Amniotic epithelial cell (primary cell): ENCODE results near the gene SSR3.

ENCODE experiments used
- DNase-seq: peaks from one replicate; pipeline ENCODE4 v3.0.0-alpha.2; 2010; ENCODE audit warnings: low read depth

Gene SSR3

DNA sequence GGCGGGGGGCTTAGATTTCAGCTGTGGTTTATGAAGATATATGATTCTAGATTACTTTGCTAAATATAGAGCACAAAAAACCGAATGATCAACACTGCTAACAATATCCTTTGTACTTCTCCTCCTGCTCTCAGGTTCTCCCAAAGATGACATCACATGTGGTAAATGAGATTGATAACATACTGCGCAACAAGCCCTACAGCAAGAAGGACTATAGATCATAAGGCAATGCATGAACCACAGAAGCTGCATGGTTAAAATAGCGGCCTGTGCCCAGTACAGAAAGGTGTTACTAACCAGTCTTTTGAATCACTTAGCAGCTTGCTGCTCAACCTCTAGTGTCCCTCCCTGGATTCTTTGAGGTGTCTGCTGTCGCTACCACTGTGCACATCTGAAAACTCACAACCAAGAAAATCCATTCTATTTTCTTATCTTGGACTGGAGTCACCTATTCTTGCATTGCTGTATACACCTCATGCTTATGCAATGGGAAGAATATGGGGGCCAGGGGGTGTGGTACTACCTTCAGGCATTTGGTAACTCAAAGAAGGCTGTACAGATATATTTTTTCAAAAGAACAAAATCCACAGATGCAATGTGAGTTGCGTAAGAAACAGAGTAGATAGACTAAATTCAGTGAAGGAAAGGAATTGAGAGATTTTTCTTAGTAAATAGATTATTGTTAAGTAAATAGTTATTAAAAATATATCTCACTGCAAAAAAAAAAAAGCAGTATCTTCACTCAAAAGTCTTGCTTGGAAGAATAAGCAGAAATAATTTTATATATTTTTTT, 18.2 kb downstream of the SSR3 start:
- peak; percentile 82 for DNase-seq

DNA sequence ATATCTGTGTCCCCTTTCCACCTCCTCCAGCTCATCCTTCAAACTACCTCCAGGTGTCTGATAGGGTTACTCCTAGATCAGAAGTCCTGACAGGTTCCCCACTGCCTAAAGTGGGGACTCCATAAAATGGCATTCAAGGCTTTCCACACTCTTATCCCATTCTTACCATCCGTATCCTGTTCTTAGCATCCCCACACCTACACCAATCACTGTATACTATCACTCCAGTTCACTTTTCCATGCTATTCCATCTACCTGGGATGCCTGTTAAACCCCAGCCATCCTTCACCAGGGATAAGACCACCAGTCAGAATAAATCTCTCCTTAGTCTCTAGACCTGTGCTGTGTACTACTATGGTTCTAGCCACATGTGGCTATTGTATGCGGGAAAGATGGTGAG, 19.1 kb downstream of the SSR3 start:
- DNase-seq: no peak

DNA sequence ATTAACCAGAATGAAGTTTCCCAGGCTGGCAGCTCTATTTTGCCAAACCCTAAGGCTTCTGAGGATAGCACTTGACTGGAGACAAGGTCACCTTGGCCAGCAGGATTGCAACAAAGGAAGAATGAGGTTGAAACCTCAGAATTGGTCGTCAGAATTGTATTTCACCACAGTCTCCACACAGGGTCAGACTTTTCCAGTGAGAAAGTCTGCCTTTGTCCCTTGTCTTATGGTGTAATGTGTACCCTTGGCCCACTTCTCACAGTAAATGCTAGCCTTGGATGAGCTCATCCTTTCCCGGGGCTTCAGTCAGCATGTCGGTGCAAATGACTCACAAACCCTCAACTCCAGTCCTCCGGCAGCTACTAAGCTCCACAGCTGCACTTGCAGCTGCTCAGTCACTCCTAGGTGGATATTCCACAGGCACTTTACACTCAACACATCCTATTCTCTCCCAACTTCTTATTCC, 19.7 kb downstream of the SSR3 start:
- peak; percentile 99 for DNase-seq

DNA sequence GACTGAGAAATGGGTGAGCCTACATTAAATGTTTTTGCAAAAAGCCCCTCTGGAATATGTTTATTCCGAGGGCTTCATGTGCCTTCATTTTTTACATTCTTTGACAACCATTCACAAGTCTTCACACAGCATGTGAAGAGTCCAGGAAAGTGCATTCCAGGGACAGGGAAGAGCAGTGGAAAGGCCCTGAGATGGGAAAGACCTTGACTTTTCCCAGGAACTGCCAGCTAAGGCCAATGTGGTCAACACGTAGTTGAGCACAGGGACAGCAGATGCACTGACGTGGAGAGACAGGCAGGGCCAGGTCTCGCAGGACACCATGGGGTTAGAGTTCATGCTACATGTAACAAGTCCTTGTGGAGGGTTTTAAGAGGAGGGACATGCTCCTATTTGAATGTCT, 21.7 kb downstream of the SSR3 start:
- DNase-seq: peak; percentile 70

DNA sequence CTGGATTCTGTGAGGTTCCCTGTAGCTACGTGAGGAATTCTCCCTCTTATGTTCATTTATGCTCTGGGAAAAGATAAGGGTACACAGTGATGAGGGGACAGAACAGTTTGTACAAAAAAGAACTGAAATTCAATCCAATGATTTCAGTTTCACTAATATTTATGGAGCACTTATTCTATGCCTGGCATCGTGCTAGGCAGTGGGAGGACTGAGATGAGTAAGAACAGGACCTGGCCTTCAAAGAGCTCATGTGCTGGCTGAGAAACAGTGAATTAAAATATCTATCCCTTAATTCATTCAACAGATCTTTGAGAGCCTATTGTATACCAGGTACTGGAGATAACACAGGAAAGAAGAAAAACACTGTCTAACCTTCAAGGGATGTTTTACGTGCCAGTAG, 22.2 kb downstream of the SSR3 start:
- DNase-seq: peak; percentile 44

DNA sequence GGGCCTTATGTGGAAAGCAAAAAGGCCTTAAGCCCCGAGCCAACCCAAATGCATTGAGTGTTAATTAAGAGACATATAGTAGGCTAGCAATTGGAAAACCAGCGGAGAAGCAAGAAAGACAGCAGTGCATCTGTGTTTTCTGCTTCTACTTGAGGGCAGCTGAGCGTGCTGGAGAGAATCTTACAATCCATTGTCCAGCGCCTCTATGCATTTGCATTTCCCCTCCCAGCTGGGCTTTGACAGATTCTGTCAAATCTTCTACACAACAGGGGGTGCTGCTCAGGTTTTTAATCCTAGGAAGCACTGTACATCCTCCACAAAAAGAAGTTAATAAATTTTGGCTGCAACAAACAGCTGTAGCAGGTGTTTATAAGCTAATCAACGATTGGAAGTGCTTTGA, 23.9 kb downstream of the SSR3 start:
- no peak for DNase-seq

DNA sequence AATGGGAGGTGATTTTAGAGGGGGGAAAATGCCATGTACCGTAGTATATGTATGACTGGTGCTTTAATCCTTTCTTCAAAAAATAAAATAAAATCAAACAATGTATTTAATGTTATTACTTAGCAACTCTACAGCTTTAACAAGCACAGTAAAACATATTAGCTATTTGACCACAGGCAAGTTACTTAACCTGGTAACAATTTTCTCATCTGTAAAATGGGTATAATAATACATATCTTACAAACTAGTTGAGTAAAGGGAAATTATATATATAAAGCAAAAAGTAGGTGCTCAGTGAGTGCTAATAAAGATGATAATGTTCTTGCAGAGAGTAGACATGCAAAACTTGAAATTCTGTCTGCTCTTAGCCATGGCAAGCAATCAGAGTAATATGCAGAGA, 27.9 kb downstream of the SSR3 start:
- no peak for DNase-seq

DNA sequence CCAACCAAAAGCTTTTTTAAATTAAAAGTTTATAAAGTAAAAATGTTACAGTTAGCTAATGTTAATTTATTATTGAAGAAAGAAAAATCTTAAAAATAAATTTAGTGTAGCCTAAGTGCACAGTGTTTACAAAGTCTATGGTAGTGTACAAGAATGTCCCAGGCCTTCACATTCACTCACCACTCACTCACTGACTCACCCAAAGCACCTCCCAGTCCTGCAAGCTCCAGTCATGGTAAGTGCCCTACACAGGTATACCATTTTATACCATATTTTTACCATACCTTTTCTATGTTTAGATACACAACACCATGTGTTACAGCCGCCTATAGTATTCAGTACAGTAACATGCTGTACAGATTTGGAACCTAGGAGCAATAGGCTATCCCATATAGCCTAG, 29.1 kb downstream of the SSR3 start:
- peak; percentile 47 for DNase-seq

DNA sequence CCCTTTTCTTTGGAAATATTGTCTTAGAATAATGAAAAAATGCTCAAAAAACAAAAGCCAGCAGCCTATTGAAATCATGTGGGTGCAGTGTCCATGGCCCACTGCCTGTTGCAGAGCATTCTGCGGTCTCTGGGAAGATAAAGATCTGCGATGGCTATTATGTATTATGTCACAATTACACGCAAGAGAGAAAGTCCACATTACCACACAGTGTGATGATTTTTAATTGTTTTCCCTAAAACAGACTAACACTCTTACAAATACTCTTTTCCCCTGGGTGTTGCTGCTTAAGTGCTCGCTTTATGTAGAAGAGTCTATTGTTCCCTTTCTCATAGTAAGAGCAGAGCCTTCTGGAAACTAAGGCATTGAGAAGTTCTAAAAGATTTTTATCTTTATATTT, 32.2 kb downstream of the SSR3 start:
- no peak for DNase-seq

DNA sequence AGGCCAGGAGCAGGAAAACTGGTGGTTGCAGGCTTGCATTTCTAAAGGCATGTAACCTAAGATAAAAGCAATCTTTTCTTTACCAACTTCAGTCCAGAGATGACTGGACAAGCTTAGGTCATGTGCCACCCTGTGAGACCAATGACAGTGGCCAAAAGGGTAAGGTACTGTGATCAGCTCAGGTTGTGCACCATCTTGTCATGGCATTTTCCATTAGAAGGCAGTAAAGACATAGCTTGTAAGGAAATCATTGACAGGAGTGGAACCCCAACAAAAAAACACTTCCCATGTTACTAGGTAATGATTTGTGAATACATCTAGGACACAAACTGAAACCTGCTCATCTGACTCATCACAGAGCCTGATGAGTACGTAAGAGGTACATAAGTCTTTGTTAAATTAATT, 35.2 kb downstream of the SSR3 start:
- no peak for DNase-seq

DNA sequence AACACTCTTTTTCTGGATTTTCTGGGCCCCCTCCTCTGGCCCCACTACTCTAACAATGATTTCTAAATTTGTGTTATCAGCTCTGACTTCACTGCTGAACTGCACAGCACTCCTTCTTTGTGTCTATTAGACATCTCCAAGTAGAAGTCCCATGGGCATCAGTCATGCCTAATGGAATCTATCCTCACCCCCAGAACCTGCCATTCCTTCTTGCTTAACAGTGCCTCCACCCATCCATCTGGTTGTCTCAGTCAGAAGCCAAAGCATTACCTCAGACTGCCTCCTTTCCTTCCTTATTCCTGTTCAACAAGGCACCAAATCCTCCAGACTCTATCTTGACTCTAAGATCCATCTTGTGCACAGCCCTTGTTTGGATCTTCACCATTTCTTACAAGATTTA, 36.2 kb downstream of the SSR3 start:
- DNase-seq: peak; percentile 56

DNA sequence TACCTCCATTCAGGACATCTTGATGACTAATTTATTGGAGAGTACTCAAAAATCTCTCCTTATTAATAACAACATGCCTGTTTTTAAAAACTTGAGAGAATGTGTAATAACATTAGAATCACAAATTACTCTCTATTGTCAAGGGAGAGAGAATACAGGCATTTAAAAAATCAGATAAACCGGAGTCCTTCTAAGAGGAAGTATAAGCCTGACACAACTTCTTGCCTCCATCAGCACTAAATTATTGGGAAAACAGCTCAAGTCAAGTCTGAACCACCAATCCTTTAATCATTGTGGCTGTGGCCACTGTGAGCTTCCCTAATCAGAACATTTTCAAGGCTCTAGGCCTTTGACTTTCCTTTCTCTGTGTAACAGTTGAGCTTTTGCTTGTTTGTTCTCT, 38.0 kb downstream of the SSR3 start:
- peak; percentile 46 for DNase-seq

DNA sequence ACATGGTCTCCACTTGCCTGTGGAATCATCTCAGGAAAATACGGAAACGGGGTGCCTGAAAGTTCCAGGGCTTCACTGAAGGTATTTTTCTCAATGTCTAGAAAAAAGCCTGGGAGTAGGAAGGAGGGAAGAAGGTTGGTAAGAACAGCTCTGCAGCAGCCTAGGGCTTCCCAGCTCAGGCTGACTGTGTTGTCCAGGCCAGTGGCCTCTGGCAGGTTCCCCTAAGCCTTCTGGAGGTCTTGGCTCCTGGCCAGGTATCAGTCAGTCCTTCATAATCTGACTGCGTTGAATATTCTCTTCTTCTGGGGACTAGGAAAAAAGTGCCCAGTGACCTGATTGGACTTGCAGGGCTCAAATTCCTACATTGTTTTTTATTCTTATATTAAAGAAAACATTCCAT, 38.6 kb downstream of the SSR3 start:
- DNase-seq: no peak

DNA sequence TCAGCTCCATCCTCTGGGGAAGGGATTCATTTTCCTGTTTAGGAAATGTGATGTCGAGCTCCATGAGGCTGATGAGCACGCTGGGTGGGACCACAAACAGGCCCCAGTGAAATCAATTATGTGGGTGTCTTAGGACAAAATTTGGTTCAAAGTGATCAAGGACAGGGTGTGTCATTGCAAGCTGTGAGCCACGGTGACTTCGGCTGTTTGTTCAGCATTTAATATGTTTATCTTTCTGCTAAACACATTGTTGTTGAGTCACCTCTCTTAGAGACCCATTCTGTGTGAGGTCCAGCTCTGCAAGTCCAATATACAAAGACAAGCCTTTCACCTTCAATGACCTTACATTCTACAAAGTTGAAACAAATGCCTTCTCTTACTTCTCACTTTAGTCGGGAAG, 41.3 kb downstream of the SSR3 start:
- DNase-seq: no peak

DNA sequence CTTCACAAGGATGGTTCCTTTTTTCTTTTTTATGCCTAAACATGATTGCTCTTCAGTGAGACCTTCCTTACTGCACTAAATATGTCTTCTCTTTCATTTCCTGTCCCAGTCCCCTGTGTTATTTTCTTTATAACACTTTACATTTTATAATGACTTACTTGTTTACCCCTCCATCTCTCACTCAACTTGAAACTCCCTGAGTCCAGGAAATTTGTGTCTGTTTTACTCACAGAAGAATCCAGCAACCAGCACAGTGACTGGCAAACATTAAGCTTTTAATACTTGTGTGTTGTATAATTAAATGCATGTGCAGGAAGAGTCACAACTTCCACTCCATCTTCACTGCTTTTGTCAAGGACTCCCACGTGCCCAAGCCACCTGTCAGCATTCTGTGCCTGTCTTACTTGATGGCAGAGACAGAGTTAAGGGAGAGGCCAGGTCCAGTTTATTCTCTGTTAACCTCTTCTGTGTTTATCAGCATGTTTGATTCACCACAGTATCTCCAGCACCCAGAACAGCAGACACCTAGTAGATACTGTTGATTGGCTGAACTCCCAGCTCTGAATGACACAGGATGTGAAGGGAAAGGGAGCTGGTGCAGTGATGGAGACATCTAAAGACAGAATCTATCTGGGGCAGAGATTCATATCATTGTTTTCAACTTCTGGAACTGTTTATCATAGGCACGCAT, 42.8 kb downstream of the SSR3 start:
- DNase-seq: no peak

DNA sequence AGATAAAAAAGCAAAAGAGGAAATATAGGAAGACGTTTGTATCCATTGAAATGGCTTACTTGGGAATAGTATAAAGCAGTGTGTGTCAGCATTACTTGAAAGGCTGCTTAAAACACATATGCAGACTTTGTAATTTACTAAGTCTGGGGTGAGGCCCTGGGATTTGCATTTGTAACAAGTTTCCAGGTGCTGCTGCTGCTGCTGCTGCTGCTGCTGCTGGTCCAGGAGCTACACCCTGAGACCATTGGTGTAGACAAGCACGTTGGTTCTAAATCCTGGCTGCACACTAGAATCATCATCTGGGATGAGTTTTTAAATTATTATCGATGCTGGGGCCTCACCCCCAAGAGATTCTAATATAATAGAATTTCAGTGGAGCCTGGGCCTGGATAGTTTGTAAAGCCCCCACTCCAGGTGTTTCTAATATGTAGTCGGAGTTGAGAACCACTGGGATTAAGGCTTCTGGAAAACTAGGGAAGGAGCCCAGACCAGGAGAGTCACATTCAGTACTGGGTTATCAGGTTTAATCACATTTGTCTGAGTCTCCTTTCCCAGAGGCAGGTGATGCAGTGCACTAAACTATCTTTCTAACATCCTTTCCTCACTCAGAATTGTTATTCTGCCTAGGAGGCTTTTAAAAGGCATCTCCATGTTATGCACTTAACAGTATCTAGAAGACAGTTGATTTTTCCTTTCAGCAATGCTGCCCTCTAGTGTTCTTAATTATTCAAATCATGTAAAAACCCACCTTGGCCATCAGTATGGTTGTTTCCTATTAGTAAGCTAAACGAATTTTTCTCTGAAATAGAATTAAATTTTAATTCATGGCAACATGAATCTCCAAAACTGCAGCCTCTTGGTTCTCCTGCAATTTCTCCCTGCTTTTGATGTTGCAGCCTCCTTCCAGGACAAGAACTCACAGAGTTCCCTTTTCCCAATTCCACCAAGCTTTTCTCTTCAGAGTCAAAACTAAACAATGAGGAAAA, 45.4 kb downstream of the SSR3 start:
- peak; percentile 55 for DNase-seq

DNA sequence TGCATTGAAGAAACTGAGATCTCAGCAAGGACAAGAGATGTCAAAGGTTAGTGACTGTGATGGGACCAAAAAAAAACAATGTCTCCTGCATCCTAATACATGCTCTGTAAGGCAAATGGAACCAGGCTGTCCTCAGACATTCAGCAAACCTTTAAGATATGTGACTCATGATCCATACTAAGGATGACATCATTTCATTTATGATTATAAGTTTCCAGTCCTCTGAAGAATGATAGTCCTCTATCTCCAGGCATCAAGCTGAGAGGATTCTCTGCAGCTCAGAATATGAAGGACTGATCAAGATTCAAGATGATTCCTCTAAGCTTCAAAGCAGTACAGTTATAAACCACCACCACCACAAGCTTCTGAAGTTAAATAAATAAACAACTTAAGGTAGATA, 47.6 kb downstream of the SSR3 start:
- no peak for DNase-seq

DNA sequence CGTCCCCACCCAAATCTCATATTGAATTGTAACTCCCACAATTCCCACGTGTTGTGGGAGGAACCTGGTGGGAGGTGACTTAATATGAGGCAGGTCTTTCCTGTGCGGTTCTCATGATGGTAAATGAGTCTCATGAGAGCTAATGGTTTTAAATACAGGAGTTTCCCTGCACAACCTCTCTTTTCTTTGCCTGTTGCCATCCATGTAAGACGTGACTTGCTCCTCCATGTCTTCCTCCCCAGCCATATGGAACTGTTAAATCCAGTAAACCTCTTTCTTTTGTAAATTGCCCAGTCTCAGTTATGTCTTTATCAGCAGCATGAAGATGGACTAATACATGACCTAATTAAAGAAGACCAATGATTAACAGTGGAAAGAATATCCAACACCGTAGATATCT, 56.6 kb downstream of the SSR3 start:
- DNase-seq: no peak

DNA sequence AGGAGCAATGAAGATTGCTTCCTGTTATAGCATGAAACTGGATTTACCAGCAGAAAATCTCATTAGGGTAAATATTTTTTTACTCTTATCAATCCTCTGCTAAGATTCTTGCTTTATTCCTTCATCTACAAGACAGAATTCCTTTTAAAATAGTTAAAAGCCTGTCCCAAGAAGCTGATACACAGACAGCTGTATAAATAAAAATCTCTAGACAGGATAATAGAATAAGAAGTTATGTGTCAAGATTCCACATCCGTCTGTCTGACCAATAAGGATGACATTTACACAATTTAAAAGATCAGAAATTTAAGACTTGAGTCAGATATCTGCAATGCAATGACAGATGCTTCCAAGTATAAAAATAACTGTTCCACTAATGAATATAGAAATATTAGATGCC, 57.6 kb downstream of the SSR3 start:
- DNase-seq: no peak

DNA sequence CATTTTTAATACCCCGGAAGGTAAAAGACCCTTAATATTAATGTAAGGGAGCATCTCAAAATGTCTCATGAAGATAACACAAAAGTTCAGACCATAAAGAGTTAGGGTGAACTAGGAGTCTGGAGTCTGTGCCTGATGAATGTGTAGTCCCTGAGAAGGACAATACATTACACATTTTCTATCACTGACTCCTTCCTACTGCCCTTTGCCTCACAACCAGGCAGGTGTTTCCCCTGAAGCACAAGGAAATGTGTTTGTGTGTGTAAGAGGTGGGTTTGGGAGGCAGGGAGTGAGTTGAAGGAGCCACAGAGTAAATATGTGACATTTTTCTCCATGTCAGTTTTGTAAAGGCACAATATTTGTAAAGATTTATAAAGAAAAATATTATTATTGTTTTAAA, 59.1 kb downstream of the SSR3 start:
- DNase-seq: no peak

DNA sequence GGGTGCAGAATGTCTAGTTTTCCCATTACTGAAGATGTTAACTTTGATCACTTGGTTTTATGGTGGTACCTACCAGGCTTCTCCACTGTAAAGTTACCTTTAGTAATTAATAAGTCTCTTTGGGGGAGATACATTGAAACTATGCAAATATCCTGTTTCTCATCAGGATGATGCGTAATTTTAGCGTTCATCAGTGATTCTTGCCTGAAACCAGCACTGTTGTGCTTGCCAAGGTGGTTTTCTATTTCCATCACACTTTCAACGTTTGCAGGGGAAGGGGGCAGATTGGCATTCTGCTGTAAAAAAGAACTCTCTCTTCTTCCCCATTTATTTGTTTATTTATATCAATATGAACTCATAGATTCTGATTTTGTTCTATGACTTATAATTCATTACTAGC, 61.0 kb downstream of the SSR3 start:
- DNase-seq: no peak

DNA sequence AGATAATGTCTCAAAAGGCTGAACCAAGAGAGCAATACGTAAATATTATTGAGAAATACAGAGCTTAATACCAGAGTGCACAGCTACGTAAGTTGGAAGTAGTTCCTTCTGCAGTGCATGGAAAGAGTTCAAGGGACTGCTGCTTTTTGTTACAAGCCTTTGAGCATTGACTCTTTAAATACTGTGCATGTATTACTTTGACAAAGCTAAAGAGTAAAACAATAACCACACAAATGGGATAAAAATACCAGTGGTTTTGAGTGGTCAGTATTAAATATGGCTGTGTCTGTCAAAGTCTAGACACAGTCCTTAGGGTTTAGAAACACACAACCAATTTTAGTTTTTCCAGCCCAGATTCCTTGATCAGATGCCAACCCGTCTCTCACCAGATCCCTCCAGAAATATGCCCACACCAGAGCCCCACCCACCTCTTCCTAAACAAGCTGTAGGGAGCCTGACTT, 62.1 kb downstream of the SSR3 start:
- peak; percentile 69 for DNase-seq
